HCT116 (cell line): ENCODE results near the gene BORCS8. TPM values are rescaled to one million over a fixed set of nuclear protein-coding genes. Genes with fewer than 3 reads are reported as not detected.

Experiments
- ATAC-seq: fragments of 200-7000 bp; cut with Tn5 transposase; 2 replicates; pipeline ENCODE4 v1.9.1; 2020; ENCODE audit warnings: mild to moderate bottlenecking, moderate library complexity
- BruUV-seq: library from RNA; stranded (reverse); fragments of 400-500 nt; replicated peaks from 2 replicates; lab custom pipeline; 2021; lab: Mats Ljungman, UMichigan
- CTCF ChIA-PET: fragments of 300-600 bp; sonication (Branson Sonifier 250); formaldehyde crosslinking; loops from one replicate; lab custom pipeline; 2021; ENCODE audit warnings: antibody characterized with exemption; lab: Charles Lee
- POLR2A ChIA-PET: fragments of 300-600, 350-600 bp; sonication (Branson Sonifier 250); formaldehyde crosslinking; loops from one replicate; lab custom pipeline; 2021; ENCODE audit warnings: antibody characterized with exemption; lab: Charles Lee
- RAD21 ChIA-PET, 2 experiments: fragments of 300-600 bp; sonication (Branson Sonifier 250); formaldehyde crosslinking; loops; one replicate each; lab custom pipeline; 2023; ENCODE audit warnings: low total read pairs in 2 of 2; ENCODE audit not compliant: uncharacterized antibody in 2 of 2, unreplicated experiment in 2 of 2, low non-redundant PET in 1 of 2; lab: Charles Lee
- DNase-seq: peaks from one replicate; pipeline ENCODE4 v3.0.0-alpha.2; 2010; ENCODE audit warnings: low read depth, low spot score
- H2AFZ ChIP-seq: fragments of 200-600 bp; shearing (Covaris generic), sonication (generic); 2 replicates; pipeline ENCODE4 v1.6.1; 2017; ENCODE audit warnings: low read depth, mixed run types, mixed read lengths, antibody characterized with exemption, low read length; ENCODE audit not compliant: poor library complexity, severe bottlenecking
- H3K27ac ChIP-seq: 2 replicates; pipeline ENCODE4 v1.5.1; 2012; ENCODE audit warnings: low read depth, low read length
- H3K27me3 ChIP-seq: fragments of 200-600 bp; sonication (generic); 2 replicates; pipeline ENCODE4 v1.6.1; 2016; ENCODE audit warnings: mixed run types, low read length, mixed read lengths; ENCODE audit not compliant: insufficient read depth
- H3K36me3 ChIP-seq, 2 experiments: fragments of 200-500 bp in 1 of 2; fragments of 200-600 bp in 1 of 2; sonication (Bioruptor generic) in 1 of 2; sonication (generic) in 1 of 2; 2 replicates each; pipeline versions ENCODE4 v1.5.1 to v1.6.1; 2014 to 2016; ENCODE audit warnings: low read length in 2 of 2, inconsistent platforms in 1 of 2, mixed read lengths in 1 of 2, mixed run types in 1 of 2; ENCODE audit not compliant: insufficient read depth in 2 of 2, control insufficient read depth in 1 of 2
- H3K4me1 ChIP-seq, 2 experiments: fragments of 200-600 bp in 1 of 2; sonication (generic) in 1 of 2; 2 replicates each; pipeline versions ENCODE4 v1.5.1 to v1.6.1; 2012 to 2017; ENCODE audit warnings: low read length in 2 of 2, inconsistent platforms in 1 of 2, mild to moderate bottlenecking in 1 of 2, mixed read lengths in 1 of 2, mixed run types in 1 of 2, moderate library complexity in 1 of 2; ENCODE audit not compliant: insufficient read depth in 2 of 2, control insufficient read depth in 1 of 2
- H3K4me2 ChIP-seq: fragments of 200-600 bp; sonication (generic); 2 replicates; pipeline ENCODE4 v1.6.1; 2017; ENCODE audit warnings: mixed run types, low read length, mixed read lengths
- H3K4me3 ChIP-seq, 2 experiments: fragments of 200-600 bp in 1 of 2; sonication (generic) in 1 of 2; replicated peaks in 1 of 2; 2 replicates each; pipeline ENCODE4 v1.5.1; 2011 to 2016; ENCODE audit warnings: low read length in 2 of 2, control low read depth in 1 of 2, low read depth in 1 of 2, mild to moderate bottlenecking in 1 of 2, mixed read lengths in 1 of 2, mixed run types in 1 of 2
- H3K79me2 ChIP-seq: fragments of 200-600 bp; sonication (generic); 2 replicates; pipeline ENCODE4 v1.6.1; 2017; ENCODE audit warnings: mild to moderate bottlenecking, mixed run types, low read length, moderate library complexity, mixed read lengths; ENCODE audit not compliant: insufficient read depth
- H3K9ac ChIP-seq: fragments of 200-600 bp; sonication (generic); 2 replicates; pipeline ENCODE4 v1.6.1; 2016; ENCODE audit warnings: low read length, mixed read lengths
- H3K9me2 ChIP-seq: fragments of 200-600 bp; sonication (generic), shearing (Covaris generic); 2 replicates; pipeline ENCODE4 v1.6.1; 2017; ENCODE audit warnings: mixed run types, mild to moderate bottlenecking, moderate library complexity; ENCODE audit not compliant: insufficient read depth
- H3K9me3 ChIP-seq, 2 experiments: fragments of 200-500 bp in 1 of 2; fragments of 200-600 bp in 1 of 2; sonication (Bioruptor generic) in 1 of 2; sonication (generic) in 1 of 2; 2 replicates each; pipeline ENCODE4 v1.6.1; 2014 to 2017; ENCODE audit warnings: low read length in 2 of 2, mixed read lengths in 2 of 2, inconsistent platforms in 1 of 2, low read depth in 1 of 2, mild to moderate bottlenecking in 1 of 2, mixed run types in 1 of 2, moderate library complexity in 1 of 2; ENCODE audit not compliant: control insufficient read depth in 1 of 2, insufficient read depth in 1 of 2
- H4K20me1 ChIP-seq: fragments of 200-600 bp; sonication (generic), shearing (Covaris generic); 2 replicates; pipeline ENCODE4 v1.6.1; 2017; ENCODE audit warnings: mixed run types, mild to moderate bottlenecking, moderate library complexity; ENCODE audit not compliant: insufficient read depth
- CBX3 ChIP-seq: IDR thresholded peaks from 2 replicates; pipeline ENCODE4 v1.6.1; 2012; ENCODE audit warnings: low read depth
- CEBPB ChIP-seq: IDR thresholded peaks from 2 replicates; pipeline ENCODE4 v1.6.1; 2012; ENCODE audit warnings: low read depth
- ELF1 ChIP-seq: IDR thresholded peaks from 2 replicates; pipeline ENCODE4 v1.6.1; 2012; ENCODE audit warnings: low read depth, borderline replicate concordance
- JUND ChIP-seq: IDR thresholded peaks from 2 replicates; pipeline ENCODE4 v1.6.1; 2012
- POLR2A ChIP-seq: IDR thresholded peaks from 2 replicates; pipeline ENCODE4 v1.7.0; 2011; ENCODE audit warnings: borderline replicate concordance; ENCODE audit not compliant: insufficient read depth, insufficient read length; ENCODE audit errors: extremely low read depth
- POLR2AphosphoS5 ChIP-seq: IDR thresholded peaks from 2 replicates; pipeline ENCODE4 v1.6.1; 2011; ENCODE audit warnings: mild to moderate bottlenecking, low read depth, low read length, moderate library complexity
- SIN3A ChIP-seq: IDR thresholded peaks from 2 replicates; pipeline ENCODE4 v1.6.1; 2012; ENCODE audit warnings: low read depth
- SP1 ChIP-seq: IDR thresholded peaks from 2 replicates; pipeline ENCODE4 v1.6.1; 2012; ENCODE audit warnings: low read depth
- SRF ChIP-seq: IDR thresholded peaks from 2 replicates; pipeline ENCODE4 v1.6.1; 2012; ENCODE audit warnings: low read depth
- TCF7L2 ChIP-seq: IDR thresholded peaks from 2 replicates; pipeline ENCODE4 v1.7.0; 2011; ENCODE audit warnings: borderline replicate concordance, inconsistent platforms; ENCODE audit not compliant: insufficient read depth, insufficient read length; ENCODE audit errors: extremely low read depth
- ZFX ChIP-seq: fragments of 450-650 bp; IDR thresholded peaks from 2 replicates; pipeline ENCODE4 v1.6.1; 2017
- intact Hi-C: fragments of 100-400 bp; cut with micrococcal nuclease; formaldehyde crosslinking; loops from 2 replicates; pipeline ENCODE4 v1.10.0; 2022
- total RNA-seq: library from RNA; stranded (reverse); gene quantifications from one replicate; pipeline ENCODE4 v1.2.1, GENCODE V29; 2021; ENCODE audit not compliant: unreplicated experiment
- TF ChIP-seq, protein P1 (sequence below): IDR thresholded peaks from 2 replicates; pipeline ENCODE4 v1.6.1; 2012
- TF ChIP-seq, protein P2 (sequence below): IDR thresholded peaks from 2 replicates; pipeline ENCODE4 v1.6.1; 2011; ENCODE audit warnings: mild to moderate bottlenecking, low read length, moderate library complexity; ENCODE audit not compliant: insufficient replicate concordance; ENCODE audit errors: extremely low read depth
- TF ChIP-seq, protein P3 (sequence below): IDR thresholded peaks from 2 replicates; pipeline ENCODE4 v1.6.1; 2012; ENCODE audit warnings: low read depth

Gene BORCS8
- total RNA-seq, 1 experiment from 2014 or later: 17.1 TPM

DNA sequence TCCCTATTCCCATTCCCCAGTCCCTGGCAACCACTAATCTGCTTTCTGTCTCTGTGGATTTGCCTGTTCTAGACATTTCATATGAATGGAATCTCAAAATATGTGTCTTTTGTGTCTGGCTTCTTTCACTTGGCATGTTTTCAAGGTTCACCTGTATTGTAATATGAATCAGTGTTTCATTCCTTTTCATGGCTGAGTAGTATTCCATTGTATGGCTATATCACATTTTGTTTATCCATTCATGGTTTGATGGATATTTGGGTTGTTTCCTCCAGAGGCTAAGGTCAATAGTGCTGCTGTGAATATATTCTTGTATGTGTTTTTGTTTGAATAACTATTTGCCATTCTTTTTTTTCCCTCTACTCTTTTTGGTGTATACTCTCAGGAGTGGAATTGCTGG is 44.2 kb upstream of the BORCS8 start:
- ChIA-PET RAD21 (no interaction called here), CTCF (no interaction called here), POLR2A (no interaction called here)
- Histone ChIP-seq H3K9ac (no peak overlapping the region), H3K4me2 (no peak overlapping the region), H3K27ac (no peak overlapping the region), H3K9me2 (no peaks in the 10 kb centered on the region), H3K27me3 (no peaks in the 10 kb centered on the region), H3K4me3 (no peak overlapping the region), H4K20me1 (no peaks in the 10 kb centered on the region), H2AFZ (no peak overlapping the region), H3K79me2 (no peaks in the 10 kb centered on the region), H3K9me3 (peaks cover 10 to 21% of the 10 kb centered on the region in 2 experiments; a peak in 3 of 4 replicates), H3K4me1 (no peaks in the 10 kb centered on the region), H3K36me3 (no peaks in the 10 kb centered on the region)
- ATAC-seq (no peak), DNase-seq (no peak)
- intact Hi-C loops: no loop called here
- no TSS peak for BruUV-seq
- TF ChIP-seq CEBPB (no peak), JUND (no peak), ZFX (no peak), TCF7L2 (no peak), ELF1 (no peak), SIN3A (no peak)
- TF ChIP-seq, protein P1, sequence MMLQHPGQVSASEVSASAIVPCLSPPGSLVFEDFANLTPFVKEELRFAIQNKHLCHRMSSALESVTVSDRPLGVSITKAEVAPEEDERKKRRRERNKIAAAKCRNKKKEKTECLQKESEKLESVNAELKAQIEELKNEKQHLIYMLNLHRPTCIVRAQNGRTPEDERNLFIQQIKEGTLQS: no peak

DNA sequence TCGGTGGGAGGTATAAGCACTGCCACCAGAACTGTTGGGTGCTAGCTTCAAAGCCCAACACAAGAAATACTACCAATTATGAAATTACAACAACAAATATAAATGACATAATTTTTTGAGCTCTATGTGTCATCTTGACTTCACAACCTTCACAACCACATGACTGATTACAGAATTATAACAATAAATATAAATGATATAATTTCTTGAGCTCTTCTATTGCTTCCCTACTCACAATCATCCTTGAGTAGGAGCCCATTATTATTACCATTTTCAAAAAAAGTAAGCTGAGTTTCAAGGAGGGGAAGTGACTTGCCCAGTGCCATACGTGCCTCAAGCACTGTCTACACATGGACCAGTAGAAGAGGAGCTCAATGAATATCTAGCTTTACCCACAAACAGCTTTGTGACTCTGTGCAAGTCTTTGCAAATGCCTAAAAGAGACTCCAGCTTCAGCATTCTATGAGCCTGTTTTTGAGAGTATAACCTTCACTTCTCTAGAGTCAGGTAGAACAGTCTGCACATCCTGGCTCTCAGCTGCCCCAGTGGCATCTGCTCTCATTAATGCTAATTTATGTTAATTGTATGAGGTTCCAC is 42.4 kb upstream of the BORCS8 start:
- Histone ChIP-seq H3K4me2 (no peak overlapping the region), H3K27me3 (peaks cover 4% of the 10 kb centered on the region; the same call in 1 of the 2 replicates), H3K9me2 (no peaks in the 10 kb centered on the region), H3K4me1 (no peaks in the 10 kb centered on the region), H3K36me3 (no peaks in the 10 kb centered on the region), H3K4me3 (no peak overlapping the region), H3K27ac (no peak overlapping the region), H3K79me2 (no peaks in the 10 kb centered on the region), H4K20me1 (no peaks in the 10 kb centered on the region), H2AFZ (no peak overlapping the region), H3K9ac (no peak overlapping the region), H3K9me3 (peaks cover 10 to 21% of the 10 kb centered on the region in 2 experiments; a peak in 3 of 4 replicates)
- ChIA-PET POLR2A (no interaction called here), RAD21 (no interaction called here), CTCF (interaction anchor here (0.6 to 0.8 kb wide), 2 partner anchors 9 to 50 kb away, joined by 3 read pairs; no protein-coding TSS in a partner anchor)
- BruUV-seq: no TSS peak
- intact Hi-C loops: no loop called here
- DNase-seq (no peak), ATAC-seq (no peak)
- no peak for TF ChIP-seq SRF
- TF ChIP-seq, protein P1: no peak
- TF ChIP-seq POLR2A: no peak
- TF ChIP-seq, protein P2, sequence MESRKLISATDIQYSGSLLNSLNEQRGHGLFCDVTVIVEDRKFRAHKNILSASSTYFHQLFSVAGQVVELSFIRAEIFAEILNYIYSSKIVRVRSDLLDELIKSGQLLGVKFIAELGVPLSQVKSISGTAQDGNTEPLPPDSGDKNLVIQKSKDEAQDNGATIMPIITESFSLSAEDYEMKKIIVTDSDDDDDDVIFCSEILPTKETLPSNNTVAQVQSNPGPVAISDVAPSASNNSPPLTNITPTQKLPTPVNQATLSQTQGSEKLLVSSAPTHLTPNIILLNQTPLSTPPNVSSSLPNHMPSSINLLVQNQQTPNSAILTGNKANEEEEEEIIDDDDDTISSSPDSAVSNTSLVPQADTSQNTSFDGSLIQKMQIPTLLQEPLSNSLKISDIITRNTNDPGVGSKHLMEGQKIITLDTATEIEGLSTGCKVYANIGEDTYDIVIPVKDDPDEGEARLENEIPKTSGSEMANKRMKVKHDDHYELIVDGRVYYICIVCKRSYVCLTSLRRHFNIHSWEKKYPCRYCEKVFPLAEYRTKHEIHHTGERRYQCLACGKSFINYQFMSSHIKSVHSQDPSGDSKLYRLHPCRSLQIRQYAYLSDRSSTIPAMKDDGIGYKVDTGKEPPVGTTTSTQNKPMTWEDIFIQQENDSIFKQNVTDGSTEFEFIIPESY: no peak
- no peak for TF ChIP-seq POLR2AphosphoS5
- TF ChIP-seq CBX3: no peak
- TF ChIP-seq ZFX: no peak
- no peak for TF ChIP-seq CEBPB
- TF ChIP-seq, protein P3, sequence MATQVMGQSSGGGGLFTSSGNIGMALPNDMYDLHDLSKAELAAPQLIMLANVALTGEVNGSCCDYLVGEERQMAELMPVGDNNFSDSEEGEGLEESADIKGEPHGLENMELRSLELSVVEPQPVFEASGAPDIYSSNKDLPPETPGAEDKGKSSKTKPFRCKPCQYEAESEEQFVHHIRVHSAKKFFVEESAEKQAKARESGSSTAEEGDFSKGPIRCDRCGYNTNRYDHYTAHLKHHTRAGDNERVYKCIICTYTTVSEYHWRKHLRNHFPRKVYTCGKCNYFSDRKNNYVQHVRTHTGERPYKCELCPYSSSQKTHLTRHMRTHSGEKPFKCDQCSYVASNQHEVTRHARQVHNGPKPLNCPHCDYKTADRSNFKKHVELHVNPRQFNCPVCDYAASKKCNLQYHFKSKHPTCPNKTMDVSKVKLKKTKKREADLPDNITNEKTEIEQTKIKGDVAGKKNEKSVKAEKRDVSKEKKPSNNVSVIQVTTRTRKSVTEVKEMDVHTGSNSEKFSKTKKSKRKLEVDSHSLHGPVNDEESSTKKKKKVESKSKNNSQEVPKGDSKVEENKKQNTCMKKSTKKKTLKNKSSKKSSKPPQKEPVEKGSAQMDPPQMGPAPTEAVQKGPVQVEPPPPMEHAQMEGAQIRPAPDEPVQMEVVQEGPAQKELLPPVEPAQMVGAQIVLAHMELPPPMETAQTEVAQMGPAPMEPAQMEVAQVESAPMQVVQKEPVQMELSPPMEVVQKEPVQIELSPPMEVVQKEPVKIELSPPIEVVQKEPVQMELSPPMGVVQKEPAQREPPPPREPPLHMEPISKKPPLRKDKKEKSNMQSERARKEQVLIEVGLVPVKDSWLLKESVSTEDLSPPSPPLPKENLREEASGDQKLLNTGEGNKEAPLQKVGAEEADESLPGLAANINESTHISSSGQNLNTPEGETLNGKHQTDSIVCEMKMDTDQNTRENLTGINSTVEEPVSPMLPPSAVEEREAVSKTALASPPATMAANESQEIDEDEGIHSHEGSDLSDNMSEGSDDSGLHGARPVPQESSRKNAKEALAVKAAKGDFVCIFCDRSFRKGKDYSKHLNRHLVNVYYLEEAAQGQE: no peak
- TF ChIP-seq SP1: no peak
